GM12874 (cell line): ENCODE measurements around the gene FAM83C.
A peak's percentile ranks its signal among the peaks of the same experiment; 100 is the strongest.

Experiments
- CTCF ChIP-seq: IDR thresholded peaks from 2 replicates; pipeline ENCODE4 v1.5.1; 2011; ENCODE audit warnings: low read depth, mild to moderate bottlenecking, control low read depth, low read length, moderate library complexity; ENCODE audit not compliant: insufficient read depth

The FAM83C gene

GRCh38 chr20:35305682-35306556 is 13.7 kb upstream of the FAM83C start:
- no peak for TF ChIP-seq CTCF

GRCh38 chr20:35304956-35305355 is 12.7 kb upstream of the FAM83C start:
- TF ChIP-seq CTCF = no peak

DNA sequence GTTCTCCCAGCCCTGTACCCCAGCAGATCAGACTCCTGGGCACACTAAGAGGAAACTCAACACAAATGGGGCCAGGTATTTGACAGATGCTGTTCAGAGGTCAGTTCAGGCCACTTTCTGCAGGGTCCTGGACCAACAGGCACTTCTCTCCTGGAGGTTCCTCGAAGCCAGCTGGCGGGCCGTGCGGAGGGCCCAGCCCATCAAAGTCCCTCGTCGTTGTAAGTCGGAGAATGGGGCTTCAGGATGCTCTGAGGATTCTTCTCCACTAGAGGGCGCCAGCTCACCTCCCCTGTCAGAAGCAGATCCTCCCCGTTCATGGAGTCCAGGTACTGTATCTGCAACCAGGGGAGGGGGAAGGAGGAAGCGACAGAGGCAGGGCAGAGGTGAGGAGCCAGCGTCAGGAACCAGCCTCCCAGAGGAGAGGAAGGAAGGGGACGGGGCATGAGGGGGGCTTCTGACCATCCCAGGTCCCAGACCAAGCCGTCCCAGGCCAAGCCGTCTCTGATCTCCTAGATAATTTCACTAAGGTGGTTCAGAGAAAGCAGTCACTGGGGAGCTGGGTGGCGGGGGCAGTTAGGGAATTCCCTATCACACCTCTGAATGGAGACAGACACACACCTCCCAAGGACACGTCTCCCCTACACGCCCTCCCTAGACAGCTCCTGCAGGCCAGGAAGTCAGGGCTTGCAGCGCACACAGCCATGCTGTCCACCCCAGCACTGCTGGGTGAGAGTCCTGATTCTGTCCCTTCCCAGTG is 11.7 kb upstream of the FAM83C start:
- peak; percentile 92 for TF ChIP-seq CTCF

DNA sequence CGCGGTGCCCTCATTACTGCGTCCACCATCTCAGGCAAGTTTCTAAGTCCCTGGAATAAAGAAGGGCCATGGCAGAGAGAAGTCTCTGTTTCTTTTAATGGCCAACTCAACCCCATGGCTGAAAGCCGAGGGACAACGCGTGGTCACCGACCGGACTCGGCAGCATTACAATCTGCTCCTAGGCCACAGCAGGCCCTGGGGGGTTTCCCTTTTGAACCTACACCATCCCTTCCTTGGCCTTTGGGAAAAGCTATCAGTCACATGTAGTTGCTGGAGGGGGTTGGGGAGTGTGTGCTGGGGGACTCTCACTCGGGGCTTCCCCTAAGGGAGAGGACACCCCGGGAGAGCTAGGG is 11.1 kb upstream of the FAM83C start:
- TF ChIP-seq CTCF = no peak

GRCh38 chr20:35302421-35303335 is 10.5 kb upstream of the FAM83C start:
- no peak for TF ChIP-seq CTCF

GRCh38 chr20:35301426-35301825 is 9.2 kb upstream of the FAM83C start:
- TF ChIP-seq CTCF = no peak
